K562 (cell line): ENCODE measurements around the gene WASF2.

Experiments used
- CTBP1 ChIP-seq: fragments of 450-650 bp; IDR thresholded peaks from 2 replicates; pipeline ENCODE4 v1.6.1; 2016; ENCODE audit warnings: borderline replicate concordance
- TCF7L2 ChIP-seq: fragments of 150-350 bp; IDR thresholded peaks from 2 replicates; pipeline ENCODE4 v1.6.1; 2016; ENCODE audit warnings: low read depth, mild to moderate bottlenecking, low read length, moderate library complexity
- ZNF224 ChIP-seq: sonication (generic); formaldehyde crosslinking; IDR thresholded peaks from 2 replicates; pipeline ENCODE4 v1.8.0; 2022; ENCODE audit warnings: mild to moderate bottlenecking, missing genetic modification reagents
- TF ChIP-seq, protein P1 (sequence below), 2 experiments: fragments of 450-650 bp; IDR thresholded peaks; 2 replicates each; pipeline ENCODE4 v1.6.1; 2018; ENCODE audit warnings: mild to moderate bottlenecking in 2 of 2, low read depth in 1 of 2; ENCODE audit not compliant: partially characterized antibody in 2 of 2
- TF ChIP-seq, protein P2 (sequence below), 2 experiments: IDR thresholded peaks; 2 replicates each; pipeline ENCODE4 v1.6.1; 2011; ENCODE audit warnings: borderline replicate concordance in 1 of 2, control low read depth in 1 of 2, low read depth in 1 of 2, low read length in 1 of 2, mild to moderate bottlenecking in 1 of 2, mixed read lengths in 1 of 2, moderate library complexity in 1 of 2; ENCODE audit not compliant: insufficient read depth in 1 of 2, insufficient read length in 1 of 2, poor library complexity in 1 of 2, severe bottlenecking in 1 of 2; ENCODE audit errors: extremely low read depth in 1 of 2
- TF ChIP-seq, protein P3 (sequence below), 3 experiments: IDR thresholded peaks in 2 of 3; conservative IDR thresholded peaks in 1 of 3; 2 replicates each; pipeline ENCODE4 v1.5.1; 2011 to 2012; ENCODE audit warnings: low read length in 3 of 3, mild to moderate bottlenecking in 3 of 3, control low read depth in 2 of 3, improper control_type of control experiment in 1 of 3, inconsistent platforms in 1 of 3, low read depth in 1 of 3, mixed read lengths in 1 of 3, moderate library complexity in 1 of 3; ENCODE audit not compliant: insufficient read depth in 2 of 3

DNA sequence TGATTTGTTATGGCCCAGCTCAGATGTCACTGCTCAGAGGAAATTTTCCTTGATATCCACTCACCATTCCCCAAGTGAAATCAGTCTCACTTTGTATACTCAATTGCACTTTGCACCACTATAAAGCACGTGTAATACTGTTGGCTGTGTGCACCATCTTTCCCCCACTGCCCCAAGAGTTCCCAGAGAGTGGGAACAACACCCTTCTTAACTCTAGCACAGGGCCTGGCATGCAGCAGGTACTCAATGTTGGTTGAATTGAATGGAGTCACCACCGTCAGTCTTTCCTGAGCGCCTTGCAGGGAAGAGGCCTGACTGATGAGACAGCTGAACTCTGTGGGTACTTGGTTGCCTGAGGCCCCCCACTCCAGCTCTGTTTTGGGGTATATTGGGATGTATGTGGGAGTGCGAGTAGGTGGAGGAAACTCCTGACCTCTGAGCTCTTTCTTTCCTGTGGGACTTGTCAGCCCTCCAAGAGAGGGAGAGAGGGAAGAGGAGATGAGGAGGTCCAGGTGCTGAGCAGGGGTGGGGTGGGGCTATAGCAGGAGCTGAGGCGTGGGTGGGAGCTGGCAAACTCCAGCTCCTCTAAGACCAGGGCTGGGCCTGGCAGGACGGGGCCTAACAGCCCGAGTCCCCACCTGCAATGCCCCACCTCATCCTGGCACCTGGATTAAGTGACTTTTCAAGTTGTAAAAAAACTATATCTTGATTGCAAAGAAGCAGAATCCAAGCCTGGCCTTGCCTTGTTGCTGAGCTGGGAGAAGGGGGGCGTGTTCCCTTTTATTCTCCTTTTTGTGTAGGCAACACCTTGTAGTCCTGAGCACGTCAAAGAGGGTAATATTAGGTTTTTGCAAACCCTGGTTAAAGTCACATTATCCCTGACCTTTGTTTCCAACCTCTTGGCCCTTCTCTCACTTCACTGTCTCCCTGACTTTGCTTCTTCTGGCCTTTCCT is 19.4 kb upstream of the WASF2 start:
- no peak for TF ChIP-seq TCF7L2
- TF ChIP-seq, protein P1, sequence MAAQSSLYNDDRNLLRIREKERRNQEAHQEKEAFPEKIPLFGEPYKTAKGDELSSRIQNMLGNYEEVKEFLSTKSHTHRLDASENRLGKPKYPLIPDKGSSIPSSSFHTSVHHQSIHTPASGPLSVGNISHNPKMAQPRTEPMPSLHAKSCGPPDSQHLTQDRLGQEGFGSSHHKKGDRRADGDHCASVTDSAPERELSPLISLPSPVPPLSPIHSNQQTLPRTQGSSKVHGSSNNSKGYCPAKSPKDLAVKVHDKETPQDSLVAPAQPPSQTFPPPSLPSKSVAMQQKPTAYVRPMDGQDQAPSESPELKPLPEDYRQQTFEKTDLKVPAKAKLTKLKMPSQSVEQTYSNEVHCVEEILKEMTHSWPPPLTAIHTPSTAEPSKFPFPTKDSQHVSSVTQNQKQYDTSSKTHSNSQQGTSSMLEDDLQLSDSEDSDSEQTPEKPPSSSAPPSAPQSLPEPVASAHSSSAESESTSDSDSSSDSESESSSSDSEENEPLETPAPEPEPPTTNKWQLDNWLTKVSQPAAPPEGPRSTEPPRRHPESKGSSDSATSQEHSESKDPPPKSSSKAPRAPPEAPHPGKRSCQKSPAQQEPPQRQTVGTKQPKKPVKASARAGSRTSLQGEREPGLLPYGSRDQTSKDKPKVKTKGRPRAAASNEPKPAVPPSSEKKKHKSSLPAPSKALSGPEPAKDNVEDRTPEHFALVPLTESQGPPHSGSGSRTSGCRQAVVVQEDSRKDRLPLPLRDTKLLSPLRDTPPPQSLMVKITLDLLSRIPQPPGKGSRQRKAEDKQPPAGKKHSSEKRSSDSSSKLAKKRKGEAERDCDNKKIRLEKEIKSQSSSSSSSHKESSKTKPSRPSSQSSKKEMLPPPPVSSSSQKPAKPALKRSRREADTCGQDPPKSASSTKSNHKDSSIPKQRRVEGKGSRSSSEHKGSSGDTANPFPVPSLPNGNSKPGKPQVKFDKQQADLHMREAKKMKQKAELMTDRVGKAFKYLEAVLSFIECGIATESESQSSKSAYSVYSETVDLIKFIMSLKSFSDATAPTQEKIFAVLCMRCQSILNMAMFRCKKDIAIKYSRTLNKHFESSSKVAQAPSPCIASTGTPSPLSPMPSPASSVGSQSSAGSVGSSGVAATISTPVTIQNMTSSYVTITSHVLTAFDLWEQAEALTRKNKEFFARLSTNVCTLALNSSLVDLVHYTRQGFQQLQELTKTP (IDR thresholded peaks at IDR 0.05; ENCODE audit: low read depth in 1 of 2, partially characterized antibody in 2 of 2): no peak
- TF ChIP-seq CTBP1: no peak
- TF ChIP-seq, protein P2, sequence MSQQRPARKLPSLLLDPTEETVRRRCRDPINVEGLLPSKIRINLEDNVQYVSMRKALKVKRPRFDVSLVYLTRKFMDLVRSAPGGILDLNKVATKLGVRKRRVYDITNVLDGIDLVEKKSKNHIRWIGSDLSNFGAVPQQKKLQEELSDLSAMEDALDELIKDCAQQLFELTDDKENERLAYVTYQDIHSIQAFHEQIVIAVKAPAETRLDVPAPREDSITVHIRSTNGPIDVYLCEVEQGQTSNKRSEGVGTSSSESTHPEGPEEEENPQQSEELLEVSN (IDR thresholded peaks at IDR 0.05; ENCODE audit: borderline replicate concordance in 1 of 2, extremely low read depth in 1 of 2, insufficient read depth in 1 of 2, insufficient read length in 1 of 2, low read depth in 1 of 2, low read length in 1 of 2, poor library complexity in 1 of 2, severe bottlenecking in 1 of 2): no peak
- TF ChIP-seq ZNF224 (CRISPR knock-in tag): no peak
- TF ChIP-seq, protein P3, sequence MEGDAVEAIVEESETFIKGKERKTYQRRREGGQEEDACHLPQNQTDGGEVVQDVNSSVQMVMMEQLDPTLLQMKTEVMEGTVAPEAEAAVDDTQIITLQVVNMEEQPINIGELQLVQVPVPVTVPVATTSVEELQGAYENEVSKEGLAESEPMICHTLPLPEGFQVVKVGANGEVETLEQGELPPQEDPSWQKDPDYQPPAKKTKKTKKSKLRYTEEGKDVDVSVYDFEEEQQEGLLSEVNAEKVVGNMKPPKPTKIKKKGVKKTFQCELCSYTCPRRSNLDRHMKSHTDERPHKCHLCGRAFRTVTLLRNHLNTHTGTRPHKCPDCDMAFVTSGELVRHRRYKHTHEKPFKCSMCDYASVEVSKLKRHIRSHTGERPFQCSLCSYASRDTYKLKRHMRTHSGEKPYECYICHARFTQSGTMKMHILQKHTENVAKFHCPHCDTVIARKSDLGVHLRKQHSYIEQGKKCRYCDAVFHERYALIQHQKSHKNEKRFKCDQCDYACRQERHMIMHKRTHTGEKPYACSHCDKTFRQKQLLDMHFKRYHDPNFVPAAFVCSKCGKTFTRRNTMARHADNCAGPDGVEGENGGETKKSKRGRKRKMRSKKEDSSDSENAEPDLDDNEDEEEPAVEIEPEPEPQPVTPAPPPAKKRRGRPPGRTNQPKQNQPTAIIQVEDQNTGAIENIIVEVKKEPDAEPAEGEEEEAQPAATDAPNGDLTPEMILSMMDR (IDR thresholded peaks at IDR 0.05 in 2 of 3, conservative IDR thresholded peaks at IDR 0.05 in 1 of 3; ENCODE audit: insufficient read depth in 2 of 3, low read depth in 1 of 3, low read length in 3 of 3): no peak
